Left colon (tissue), 2 donors: Measurements from ENCODE around the gene IL17B. TPM values are rescaled to one million over a fixed set of nuclear protein-coding genes. Genes with fewer than 3 reads are reported as not detected.

ENCODE experiments used
- ATAC-seq: fragments of 200-7000 bp; cut with Tn5 transposase; one replicate; pipeline ENCODE4 v1.9.1; 2020; ENCODE audit warnings: mild to moderate bottlenecking, moderate library complexity
- DNase-seq, 2 donors: peaks; one replicate each; pipeline ENCODE4 v3.0.0-alpha.2; 2020
- intact Hi-C, 2 donors: fragments of 100-400 bp; cut with DNase I in 1 of 2; cut with micrococcal nuclease in 1 of 2; formaldehyde crosslinking; loops; one replicate each; pipeline versions ENCODE4 v1.11.2 to v1.14.0; 2022; cut with DNase I, micrococcal nuclease
- total RNA-seq, 2 donors: library from RNA; stranded (reverse); fragmentation: NEBNext Ultra II Directional; extraction: Animal tissue kit (Norgen Biotek cat#: 25700); gene quantifications; one replicate each; pipeline ENCODE4 v1.2.1, GENCODE V29; 2021
- donor health status: DM: no; HTN: no; CAD: no.
- donor health status: DM: yes; HTN: yes; CAD: no.

Gene IL17B
- total RNA-seq, 2 donors from 2014 or later, result 1.1 TPM; not detected in 1

DNA sequence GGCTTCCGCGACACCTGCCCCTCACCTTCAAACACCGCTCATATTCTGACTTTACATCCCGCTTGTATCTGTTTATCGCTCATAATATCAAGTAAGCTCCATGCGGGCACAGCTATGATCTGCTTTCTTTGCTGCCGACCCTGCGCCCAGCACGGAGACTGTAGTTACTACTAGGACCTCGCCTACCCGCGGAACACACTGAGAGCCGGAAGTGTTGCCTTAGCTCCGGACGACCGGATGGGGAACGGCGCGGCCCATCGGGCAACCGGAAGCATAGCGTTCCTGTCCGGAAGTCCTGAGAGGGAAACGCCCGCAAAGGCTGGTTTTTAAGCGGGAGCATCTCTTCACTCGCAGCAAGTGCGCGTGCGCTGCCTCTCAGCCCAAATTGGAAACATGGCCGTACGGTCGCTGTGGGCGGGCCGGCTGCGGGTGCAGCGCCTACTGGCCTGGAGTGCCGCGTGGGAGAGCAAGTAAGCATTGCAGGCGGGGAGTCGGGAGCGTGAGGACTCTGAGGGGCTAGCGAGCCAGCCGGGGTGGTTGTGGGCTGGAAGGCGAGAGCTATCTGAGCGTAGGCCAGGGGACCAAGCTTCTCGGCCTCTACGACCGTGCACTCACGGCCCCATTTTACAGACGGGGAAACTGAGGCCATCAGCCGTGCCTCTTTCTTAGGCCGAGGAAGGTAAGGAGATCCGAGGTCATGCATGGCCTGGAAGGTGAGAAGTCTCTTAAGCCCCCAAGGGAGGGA, 33.8 kb downstream of the IL17B start, which contains the start of gene GRPEL2:
Gene GRPEL2 (plus strand): TSS at position 353 of the 745 bp plus-strand sequence. CDS start 41 bp downstream, at position 394.
- ATAC-seq (peak; percentile 100), DNase-seq (peak; percentile 95 to 97)
- intact Hi-C loops, result no loop called here

DNA sequence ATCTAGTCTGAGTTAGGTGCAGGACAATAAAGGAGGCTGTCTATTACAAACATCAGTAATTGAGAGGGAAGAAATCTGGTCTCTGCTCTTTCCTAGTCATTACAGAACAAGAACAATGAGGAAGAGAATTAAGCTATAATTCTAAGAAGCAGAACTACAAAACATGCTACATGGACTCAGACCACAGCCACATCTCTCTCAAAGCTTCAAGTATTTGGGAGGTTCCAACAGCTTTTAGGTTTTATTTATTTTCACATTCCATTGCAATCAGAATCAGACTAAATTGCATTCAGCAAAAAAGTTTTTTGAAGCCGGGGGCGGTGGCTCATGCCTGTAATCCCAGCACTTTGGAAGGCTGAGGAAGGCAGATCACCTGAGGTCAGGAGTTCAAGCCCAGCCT, 34.9 kb downstream of the IL17B start:
- DNase-seq, result no peak
- intact Hi-C loops, result no loop called here
- ATAC-seq, result no peak

DNA sequence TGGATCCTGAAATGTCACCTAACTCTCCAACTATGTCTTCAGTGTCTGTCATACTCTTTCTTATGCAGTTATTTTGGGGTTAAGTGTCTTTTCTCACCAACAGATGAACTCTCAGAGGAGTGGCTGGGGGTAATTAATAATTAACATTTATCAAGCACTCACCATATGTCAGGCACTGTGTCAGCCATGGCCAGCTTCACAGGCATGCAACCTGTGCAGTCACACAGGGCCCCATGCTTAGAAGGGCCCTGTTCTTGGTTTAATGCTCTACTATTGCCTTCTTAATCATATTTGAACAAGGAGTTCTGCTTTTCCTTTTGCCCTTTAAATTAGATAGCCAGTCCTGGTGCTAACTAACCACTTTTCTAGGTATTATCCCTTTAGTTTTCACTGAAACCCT, 37.2 kb downstream of the IL17B start:
- DNase-seq, result no peak
- no peak for ATAC-seq

DNA sequence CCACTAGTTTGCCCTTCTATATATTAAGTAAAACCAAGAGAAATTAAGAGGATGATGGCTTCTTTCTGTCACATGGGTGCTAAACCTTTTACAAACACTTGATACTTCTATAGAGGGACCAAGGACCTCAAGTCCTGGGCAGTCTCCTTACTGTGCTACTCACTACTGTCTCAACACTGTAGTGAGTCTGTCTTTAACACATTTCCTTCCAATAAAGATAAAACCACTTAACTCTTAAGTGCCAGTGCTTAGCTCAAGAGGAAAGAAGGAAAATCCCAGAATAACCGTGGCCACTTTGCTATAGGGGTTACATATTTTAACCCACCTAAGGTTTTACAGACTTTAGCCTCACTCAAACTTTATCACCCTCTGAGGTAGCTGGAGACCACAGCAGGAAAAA, 38.2 kb downstream of the IL17B start:
- intact Hi-C loops, result no loop called here
- DNase-seq, result no peak

More for the DNA sequence above, 37.2 kb downstream of the IL17B start:
- intact Hi-C loops, result no loop called here

DNA sequence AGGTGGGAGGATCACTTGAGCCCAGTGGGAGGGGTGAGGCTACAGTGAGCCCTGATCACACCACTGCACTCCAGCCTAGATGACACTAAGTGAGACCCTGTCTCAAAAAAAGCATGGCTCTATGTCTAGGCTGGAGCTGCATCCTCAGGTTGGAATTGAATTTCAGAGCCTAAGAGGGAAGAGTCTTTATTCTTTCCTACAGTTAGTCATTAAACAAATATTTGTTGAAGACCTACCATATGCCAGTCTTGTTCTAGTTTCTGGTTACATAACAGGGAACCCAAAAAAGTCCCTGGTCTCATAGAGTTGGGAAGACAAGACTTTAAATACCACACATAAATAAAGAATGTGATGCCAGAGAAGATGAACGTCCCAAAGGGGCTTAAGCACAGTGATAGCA, 40.7 kb downstream of the IL17B start:
- intact Hi-C loops, result no loop called here
- ATAC-seq, result no peak
- no peak for DNase-seq

More for the DNA sequence above, 38.2 kb downstream of the IL17B start:
- no peak for ATAC-seq

DNA sequence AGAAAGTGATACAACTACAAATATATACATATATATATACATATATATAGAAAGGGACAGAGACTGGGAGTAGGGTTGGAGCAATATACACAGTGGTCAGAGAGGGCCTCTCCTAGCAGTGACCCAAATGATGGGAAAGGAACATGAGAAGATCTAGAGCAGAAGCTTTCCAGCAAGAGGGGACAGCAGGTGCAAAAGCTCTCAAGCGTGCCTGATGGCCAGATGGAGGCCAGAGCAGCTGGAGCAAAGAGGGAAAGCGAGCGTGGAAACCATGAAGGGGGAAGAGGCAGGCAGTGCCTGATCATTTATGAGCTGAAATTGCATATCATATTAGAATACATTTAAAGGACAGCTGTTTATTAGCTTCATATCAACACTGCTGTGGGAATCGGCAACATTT, 41.4 kb downstream of the IL17B start:
- intact Hi-C loops, result no loop called here
- ATAC-seq (no peak), DNase-seq (no peak)

DNA sequence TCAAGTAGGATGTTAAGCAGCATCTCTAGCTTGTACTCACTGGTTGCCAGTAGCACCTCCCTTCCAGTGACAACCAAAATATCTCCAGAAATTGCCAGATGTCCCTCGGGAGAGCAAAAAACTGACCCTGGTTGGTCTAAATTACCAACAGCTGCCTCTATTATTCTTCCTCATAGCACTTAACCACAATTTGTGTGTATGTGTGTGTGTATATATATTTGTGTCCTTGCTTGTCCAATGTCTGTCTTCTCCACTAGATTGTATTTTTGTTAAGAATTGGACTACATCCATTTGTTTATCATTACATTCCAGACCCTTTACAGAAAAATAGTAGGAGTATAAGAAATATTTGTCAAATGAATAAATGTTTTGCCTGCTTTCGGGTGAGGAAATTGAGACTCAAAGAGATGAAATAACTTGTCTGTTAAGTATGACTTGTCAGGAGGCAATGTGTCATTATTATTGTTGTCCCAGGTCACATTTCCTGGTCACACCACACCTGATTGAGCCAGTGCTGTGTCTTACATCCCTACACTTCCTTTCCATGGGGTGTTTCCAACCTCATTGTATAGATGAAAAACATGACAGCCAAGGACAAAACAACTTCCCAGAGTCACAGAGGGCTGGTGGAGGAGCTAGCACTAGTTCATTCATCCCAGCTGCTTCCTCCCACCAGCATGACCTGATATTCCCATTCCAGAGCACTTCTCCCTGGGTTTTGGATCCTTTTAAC, 45.2 kb downstream of the IL17B start:
- ATAC-seq, result no peak
- intact Hi-C loops, result no loop called here
- no peak for DNase-seq

DNA sequence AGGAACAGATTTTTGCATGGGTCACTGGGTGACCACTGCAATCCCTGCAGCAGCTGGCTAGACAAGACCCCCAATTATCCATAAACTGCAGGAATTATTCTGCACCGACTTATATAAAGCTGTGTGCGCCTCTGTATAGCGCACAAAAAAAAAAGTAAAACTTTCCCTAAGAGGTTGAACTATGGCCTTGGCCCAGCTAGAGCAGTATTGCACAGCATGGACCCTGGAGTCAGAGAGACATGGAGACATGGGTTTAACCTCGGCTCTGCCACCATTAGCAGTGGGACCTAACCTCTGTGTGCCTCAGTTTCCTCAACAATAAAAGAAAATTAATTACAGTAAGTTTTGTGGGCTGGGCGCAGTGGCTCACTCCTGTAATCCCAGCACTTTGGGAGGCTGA, 50.9 kb downstream of the IL17B start:
- ATAC-seq (no peak), DNase-seq (no peak)
- intact Hi-C loops, result no loop called here

DNA sequence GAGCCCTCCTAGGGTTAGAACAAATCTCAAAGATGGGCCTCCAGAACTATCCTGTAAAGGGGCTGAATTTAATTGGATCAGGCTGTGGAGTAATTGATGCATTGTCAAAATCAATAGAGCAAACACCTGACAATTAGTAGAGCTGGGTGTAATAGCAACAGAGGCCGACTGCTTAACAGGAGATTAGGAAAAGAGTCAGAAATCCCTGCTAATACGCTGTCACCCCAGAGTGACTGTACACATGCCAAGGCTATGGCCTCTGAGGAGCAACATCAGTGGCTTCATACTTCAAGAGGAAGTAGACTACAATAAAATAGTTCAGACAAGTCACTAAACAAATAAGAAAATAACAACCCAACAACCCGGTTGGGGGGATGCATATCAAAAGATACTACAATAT, 52.5 kb downstream of the IL17B start:
- no peak for DNase-seq
- intact Hi-C loops, result no loop called here
- ATAC-seq, result peak; percentile 37

DNA sequence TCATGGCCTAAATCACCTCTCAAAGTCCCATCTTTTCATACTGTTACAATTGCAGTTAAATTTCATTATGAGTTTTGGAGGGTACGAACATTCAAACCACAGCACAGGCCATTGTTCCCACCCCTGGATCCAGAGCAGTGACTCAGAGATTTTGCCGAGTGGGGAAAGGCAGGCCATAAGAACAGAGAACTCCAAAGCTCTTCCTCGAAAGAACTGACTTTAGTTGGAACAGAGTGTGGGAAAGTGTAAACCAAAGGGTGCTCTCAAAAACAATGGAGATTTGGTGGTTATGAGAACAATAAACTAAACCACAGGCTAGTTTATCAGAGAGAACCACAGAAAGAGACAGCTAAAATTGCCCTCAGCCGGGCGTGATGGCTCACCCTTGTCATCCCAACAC, 53.2 kb downstream of the IL17B start:
- DNase-seq, result no peak
- no peak for ATAC-seq
- intact Hi-C loops, result no loop called here

DNA sequence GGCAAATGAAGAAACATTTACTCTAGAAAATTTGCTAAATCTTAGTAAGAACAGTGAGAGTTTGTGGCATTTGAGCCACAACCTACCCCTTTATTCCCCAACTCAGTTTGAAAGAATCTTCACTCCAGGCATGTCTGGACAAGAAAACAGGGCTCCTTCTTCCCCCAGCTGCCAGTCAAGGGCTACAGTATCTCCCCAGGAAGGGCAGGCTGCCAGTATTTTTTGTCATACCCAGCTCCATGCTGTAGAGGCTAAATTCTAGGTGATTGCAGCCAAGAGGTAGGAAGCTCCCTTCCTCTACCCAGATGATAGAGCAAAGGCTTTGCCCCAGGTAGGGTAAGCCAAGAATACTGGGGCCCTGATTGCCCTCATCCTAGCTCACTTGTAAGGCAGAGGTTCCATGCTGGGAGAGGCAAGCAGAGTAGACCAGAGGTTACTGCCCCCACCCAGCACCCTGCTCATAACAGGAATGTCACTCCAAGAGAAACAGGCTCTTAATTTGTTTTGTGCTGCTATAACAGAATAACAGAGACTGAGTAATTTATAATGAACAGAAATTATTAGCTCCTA, 53.8 kb downstream of the IL17B start:
- DNase-seq (no peak), ATAC-seq (no peak)
- intact Hi-C loops, result no loop called here

DNA sequence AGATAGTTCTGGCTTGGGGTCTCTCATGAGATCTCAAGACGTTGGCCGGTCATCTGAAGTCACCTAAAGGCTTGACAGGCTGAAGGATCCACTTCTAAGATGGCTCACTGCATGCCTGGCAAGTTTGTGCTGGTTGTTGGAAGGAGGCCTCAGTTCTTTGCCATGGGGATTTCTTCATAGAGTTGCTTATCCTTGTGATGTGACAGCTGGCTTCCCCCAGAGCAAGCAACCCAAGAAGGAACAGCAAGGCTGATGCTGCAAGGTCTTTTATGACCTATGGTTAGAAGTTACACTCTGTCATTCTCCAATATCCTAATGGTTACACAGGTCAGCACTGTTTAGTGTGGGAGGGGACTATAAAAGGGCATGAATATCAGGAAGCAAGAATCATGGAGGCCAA, 54.5 kb downstream of the IL17B start:
- intact Hi-C loops, result no loop called here
- DNase-seq, result no peak
- no peak for ATAC-seq

Other genes starting within 250 kb of the IL17B start
- 1 to 10 TPM; 3.4 to 4.3 TPM for gene ABLIM3, start 237.8 kb downstream of the IL17B start, total RNA-seq
- 1 to 10 TPM; 1.9 to 2.7 TPM for gene AFAP1L1, start 107.4 kb downstream of the IL17B start, total RNA-seq
- gene GRPEL2, start 33.8 kb downstream of the IL17B start, total RNA-seq, result 10 to 100 TPM; 10.4 to 10.7 TPM
- 1 to 10 TPM; 3.3 to 3.9 TPM for gene PCYOX1L, start 21.2 kb downstream of the IL17B start, total RNA-seq
- 100 to 1,000 TPM; 202 to 229 TPM for gene CSNK1A1, start 172.1 kb upstream of the IL17B start, total RNA-seq
- gene ARHGEF37, start 202.2 kb upstream of the IL17B start, total RNA-seq, result 10 to 100 TPM; 14.2 to 23.5 TPM